GM21529 (cell line): ENCODE results near the gene EYA3.

Experiments
- ATAC-seq: cut with Tn5 transposase; IDR thresholded peaks from one replicate; pipeline ENCODE4 v1.9.1; 2021; ENCODE audit not compliant: unreplicated experiment

Gene EYA3

DNA sequence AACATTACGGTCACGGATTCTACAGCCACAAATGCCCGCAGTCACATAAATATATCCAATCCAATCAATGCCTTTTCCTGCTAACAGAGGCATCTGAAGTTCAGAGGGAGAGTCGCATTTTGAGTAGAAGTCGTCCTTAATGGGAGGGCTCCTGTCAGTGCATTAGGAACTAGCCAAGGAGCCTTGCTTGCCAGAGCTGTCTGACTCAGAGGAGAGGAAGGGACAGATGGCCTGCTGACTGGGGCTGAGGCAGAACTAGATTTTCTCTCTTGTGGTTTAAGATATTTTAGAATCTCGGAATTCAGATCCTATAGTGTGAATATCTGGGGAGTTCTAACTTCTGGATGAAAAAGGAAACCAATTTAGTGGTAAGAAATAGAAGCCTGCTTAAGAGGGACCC lies 118.0 kb downstream of the EYA3 start:
- no peak for ATAC-seq

DNA sequence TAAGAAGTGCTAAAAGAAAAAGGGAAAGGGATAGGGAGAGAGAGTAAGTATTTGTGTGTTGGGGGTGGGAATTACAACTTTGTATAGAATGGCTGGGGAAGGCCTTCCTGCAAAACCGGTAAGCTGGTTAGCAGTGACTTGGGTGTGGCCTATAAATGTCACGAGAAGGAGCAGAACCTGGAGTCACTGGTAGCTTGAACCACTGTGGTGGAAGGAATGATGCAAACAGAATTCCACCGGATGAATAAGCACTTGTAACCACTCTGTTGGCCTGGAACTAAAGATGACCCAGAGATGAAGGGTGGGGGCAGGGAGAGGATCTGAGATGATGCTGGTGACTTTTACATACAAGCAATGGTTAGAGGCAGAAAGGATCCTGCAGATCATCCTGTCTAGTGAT lies 119.7 kb downstream of the EYA3 start:
- ATAC-seq = no peak

DNA sequence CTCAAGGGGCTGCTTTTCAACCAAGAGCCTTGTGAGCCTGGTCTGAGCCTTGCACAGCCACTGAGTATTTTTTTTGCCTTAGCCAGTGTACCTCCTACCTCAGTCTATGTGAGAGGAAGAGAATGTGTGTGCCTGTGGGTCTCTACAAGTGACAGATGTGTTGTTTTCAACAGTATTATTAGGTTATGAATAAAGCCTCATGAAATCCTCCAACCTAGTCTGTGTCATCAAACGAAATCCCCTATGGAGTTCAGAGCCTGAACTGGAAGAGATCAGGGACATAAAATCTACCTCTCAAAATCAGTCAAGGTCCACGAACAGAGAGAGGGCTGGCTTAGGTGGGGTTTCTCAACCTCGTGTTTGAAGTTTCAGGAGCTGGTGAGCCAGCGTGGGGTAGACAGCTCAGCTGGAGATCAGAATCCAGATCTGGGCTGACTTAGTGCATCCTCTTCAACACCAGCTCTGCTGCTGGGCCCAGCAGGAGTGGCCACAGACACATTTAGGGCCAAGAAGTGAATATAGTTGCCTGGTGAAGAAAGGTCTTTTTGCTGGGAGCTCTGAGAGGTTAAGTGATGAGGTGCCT lies 120.4 kb downstream of the EYA3 start:
- no peak for ATAC-seq

DNA sequence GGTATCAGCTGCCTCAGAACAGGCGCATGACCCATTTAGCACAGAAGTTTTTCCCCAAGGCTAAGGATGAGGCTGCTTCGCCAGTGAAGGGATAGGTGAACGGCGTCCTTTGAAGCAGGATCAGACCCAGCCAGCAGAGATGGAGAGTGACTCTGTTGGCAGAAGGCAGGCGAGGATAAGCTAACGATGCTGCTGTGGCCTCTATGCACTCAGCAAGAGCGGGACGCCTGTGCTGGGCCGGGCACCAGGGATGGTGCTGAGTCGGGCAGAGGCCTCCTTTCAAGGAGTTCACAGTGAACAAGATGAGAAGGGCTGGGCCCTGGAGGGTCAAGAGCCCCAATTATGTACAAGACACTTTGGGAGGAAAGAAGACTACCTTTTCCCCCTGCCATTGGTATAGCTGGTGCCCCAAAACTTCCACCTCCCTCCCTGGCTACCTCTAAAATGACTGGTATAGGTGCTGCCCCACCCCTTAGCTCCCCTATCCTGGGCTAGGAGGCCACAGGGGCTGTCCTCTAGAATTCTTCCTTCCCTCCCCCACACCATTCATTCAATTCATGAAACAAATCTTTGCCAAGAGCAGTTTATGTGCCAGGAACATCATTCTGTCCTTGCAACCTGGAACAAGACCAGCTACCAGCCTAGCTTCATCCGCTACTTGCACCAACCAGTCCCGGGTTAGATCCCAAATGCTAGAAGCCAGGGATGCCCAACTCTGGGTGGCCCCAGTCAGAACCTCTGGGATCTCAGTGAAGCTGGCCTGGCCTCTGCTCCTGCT lies 121.1 kb downstream of the EYA3 start:
- ATAC-seq = no peak

DNA sequence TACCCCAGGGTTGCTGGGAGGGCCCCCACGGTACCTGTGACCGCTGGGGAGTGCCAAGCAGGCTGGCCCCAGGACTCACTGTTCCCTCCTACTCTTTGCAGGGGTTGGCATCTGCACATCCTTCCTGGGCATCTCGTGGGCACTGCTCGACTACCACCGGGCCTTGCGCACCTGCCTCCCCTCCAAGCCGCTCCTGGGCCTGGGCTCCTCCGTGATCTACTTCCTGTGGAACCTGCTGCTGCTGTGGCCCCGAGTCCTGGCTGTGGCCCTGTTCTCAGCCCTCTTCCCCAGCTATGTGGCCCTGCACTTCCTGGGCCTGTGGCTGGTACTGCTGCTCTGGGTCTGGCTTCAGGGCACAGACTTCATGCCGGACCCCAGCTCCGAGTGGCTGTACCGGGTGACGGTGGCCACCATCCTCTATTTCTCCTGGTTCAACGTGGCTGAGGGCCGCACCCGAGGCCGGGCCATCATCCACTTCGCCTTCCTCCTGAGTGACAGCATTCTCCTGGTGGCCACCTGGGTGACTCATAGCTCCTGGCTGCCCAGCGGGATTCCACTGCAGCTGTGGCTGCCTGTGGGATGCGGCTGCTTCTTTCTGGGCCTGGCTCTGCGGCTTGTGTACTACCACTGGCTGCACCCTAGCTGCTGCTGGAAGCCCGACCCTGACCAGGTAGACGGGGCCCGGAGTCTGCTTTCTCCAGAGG lies 121.9 kb downstream of the EYA3 start:
- no peak for ATAC-seq

DNA sequence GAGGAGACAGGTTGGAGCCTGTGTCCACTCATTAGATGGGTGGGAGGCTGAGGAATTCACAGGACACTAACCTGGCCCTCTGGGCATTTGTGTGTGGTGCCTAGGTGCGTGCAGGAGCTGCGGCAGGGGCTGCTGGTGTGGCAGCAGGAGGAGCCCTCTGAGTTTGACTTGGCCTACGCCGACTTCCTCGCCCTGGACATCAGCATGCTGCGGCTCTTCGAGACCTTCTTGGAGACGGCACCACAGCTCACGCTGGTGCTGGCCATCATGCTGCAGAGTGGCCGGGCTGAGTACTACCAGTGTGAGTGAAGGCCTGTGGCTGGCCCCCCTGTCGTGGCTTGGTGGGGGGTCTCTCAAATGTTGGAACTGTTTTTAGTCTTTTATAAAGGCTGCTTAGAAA lies 125.0 kb downstream of the EYA3 start:
- ATAC-seq = no peak

DNA sequence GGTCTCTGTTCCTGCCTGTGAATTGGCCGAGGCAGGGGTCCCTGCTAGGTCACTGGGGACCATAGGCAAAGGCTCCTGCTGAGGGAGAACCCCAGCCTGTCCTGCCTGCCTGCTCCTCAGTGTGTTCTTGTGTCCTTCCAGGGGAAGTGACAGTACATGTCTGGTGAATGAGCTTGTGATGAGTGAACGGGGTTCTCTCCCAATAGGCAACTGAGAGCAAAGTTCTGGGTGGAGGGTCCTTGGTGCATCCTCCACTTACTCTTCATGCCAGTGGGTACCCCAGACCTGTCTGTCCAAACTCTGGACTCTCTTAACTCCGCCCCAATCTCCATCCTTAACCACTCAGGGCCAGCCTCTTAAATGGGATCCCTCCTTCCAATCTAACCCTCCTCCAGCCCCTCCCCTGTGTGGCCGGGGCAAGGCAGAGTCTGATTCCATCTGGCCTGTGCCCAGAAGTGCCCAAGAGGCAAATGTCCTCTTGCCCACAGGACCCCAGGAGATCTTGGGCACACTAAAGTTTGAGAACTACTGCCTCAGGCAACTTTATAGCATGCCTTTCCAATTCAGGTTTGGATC lies 126.7 kb downstream of the EYA3 start:
- no peak for ATAC-seq

DNA sequence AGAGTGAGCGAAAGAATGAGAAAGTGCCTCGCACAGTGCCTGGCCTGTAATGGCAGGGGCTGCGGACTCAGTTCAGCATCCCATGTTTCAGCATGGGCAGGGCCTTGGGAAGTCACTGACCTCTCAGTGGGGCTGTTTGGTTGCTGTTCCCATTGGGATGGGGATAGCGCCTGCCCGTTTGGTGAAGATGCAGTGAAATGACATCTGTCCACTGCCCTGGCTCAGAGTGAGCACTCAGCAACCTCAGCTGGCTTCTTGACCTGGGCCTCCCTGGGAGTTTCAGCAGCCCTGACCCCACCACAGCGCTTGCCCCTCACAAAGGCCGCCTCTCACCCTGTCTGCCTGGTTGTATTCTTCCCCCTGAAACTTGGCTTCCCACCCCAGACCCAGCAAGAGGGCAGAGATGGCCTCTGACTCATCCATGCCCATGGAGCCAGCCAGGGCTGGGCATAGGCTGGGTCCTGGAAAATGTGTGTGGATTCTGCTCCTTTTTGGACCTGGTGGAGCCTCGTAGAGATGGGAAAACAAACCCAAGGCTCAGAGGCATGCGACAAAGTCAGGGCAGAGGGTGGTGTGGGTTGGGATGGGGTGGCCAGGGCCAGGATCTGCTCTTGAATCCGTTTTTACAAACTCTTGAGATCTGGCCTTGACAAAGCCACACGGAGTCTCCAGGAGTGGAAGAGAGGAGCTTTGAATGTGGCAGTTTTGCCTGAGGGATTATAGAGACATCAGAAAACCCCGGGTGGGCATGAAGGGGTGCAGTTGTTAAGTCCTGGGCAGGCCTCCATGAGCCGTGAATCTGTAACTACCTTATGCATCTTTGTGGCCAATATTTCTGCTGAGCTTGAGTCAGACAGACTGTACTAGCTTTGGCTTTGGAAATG lies 127.4 kb downstream of the EYA3 start:
- no peak for ATAC-seq

DNA sequence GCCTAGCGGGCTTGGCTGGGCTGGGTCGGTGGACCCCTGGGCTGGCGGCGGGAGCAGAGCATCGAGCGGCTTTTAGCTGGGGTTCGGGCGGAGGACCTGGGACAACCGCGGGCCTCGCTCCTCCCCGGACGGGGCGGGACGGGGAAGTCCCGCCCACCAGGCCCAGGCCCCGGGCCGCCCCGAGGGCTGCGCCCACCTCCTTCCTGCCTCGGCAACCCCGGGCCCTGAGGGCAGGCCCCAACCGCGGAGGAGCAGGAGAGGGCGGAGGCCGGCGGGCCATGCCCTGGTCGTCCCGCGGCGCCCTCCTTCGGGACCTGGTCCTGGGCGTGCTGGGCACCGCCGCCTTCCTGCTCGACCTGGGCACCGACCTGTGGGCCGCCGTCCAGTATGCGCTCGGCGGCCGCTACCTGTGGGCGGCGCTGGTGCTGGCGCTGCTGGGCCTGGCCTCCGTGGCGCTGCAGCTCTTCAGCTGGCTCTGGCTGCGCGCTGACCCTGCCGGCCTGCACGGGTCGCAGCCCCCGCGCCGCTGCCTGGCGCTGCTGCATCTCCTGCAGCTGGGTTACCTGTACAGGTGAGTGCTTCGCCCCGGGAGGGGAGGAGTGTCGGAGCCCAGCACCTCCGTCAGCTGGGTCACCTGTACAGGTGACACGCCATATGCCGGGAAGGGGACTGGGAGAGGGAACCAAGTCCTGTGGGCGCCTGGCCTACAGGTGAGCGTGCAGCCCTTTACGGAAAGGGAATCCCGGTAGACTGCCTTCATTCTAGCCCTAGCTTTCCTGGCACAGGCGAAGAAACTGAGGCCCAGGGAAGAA lies 128.4 kb downstream of the EYA3 start, which contains the start of gene XKR8:
TSS of gene XKR8 (plus strand) at position 182 of the 812 bp plus-strand sequence. CDS start at position 279, 97 bp downstream.
- peak; percentile 84 for ATAC-seq

DNA sequence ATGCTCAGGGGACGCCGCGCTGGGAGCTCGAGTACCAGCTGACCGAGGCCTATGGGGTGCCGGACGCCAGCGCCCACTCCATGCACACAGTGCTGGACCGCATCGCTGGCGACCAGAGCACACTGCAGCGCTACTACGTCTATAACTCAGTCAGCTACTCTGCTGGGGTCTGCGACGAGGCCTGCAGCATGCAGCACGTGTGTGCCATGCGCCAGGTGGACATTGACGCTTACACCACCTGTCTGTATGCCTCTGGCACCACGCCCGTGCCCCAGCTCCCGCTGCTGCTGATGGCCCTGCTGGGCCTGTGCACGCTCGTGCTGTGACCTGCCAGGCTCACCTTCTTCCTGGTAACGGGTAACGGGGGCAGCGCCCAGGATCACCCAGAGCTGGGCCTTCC lies 129.9 kb downstream of the EYA3 start:
- no peak for ATAC-seq

DNA sequence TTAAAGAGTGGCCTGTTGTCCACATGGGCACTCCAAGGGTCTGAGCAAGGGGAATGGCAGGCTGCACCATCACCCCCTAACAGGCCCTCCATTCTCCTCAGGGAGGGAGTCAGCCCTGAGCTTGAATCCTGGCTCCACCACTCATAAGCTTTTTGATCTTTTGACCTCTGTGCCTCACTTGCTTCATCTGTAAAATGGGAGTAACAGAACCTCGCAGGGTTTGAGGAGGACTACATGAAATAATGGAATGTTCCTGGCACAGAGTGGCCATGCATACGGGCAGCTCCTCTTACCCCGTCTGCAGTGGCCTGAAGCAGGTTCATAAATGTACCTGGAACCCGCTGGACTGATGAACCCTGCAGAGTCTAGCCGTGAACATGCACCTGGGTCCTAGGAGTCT lies 130.8 kb downstream of the EYA3 start:
- ATAC-seq = no peak

DNA sequence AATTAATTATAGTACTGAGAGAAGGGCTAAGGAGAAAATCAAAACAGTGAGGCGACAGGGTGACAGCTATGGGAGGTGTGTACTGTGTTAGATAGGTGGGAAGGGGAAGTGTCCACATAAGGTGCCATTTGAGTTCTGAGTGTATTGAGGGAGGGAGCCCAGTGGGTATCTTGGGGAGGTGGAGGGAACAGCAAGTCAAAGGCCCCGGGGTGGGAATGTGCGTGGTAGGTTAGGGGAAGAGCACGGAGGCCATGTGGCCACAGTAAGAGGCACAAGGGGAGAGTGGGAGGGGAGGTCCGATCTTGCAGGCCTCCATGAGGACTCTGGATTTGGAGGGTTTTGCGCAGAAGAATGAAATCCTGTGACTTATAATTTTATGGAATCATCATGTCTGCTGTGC lies 131.6 kb downstream of the EYA3 start:
- no peak for ATAC-seq

DNA sequence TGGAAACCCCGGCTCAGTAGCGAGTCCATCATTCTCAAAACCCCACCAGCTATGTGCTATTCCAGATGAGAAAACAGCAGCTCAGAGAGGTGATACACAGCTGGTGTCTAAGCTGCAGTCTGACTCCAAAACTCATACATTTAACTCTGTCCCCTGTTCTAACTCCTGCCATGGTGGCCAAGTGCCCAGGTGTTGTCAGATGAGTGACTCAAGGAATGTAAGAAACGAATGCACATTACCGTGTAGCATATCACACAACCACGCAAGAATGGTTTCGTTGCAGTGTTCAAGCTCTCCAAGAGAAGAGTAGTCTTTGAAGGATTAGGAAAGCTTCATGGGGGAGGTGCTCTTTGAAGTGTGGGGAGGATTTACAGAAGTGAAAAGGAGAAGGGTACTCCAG lies 133.3 kb downstream of the EYA3 start:
- no peak for ATAC-seq

DNA sequence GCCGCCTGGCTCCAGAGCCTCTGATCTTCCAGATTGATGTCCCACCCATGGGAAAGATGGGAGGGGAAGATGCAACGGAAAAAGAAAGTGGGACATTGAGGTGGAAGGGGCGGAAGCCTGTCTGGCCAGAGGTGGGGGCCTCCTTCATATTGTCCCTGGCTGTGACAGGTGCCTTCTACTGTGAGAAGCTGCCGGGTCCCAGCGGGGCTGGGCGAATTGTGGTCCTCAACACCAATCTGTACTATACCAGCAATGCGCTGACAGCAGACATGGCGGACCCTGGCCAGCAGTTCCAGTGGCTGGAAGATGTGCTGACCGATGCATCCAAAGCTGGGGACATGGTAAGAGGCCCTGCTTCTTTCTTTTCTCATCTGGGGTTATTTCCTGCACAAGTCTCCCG lies 134.2 kb downstream of the EYA3 start:
- ATAC-seq = no peak

DNA sequence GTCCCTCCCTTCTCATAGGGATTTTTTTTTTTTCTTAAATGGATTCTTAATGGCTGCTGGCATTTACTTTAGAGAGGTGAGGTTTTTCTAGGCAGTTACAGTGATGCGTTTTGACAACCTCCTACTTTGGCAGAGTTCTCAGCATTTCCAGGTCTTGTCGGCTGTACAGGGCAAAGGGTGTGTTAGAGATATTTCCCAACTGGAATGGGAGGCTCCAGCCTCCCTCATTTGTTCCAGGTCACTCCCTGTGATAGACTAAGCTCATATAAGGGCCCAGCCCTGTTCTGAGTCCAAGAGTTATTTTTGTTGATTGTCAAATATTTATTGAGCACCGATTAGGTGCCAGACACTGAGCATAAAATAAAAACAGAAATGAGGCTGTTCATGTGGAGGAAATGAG lies 136.3 kb downstream of the EYA3 start:
- no peak for ATAC-seq

DNA sequence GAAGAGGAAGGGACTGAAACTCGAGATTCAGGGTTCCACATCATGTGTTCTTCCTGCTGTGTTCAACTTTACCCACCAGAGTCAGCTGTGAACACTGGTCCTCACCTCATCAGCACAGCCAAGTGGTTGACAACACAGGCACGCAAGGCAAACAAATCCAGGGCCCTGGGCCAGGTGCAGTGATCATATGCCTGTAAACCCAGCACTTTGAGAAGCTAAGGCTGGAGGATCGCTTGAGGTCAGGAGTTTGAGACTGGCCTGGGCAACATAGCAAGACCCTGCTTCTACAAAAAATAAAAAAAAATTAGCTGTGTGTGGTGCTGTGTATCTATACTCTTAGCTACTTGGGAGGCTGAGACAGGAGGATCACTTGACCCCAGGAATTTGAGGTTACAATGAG lies 137.0 kb downstream of the EYA3 start:
- ATAC-seq = no peak

DNA sequence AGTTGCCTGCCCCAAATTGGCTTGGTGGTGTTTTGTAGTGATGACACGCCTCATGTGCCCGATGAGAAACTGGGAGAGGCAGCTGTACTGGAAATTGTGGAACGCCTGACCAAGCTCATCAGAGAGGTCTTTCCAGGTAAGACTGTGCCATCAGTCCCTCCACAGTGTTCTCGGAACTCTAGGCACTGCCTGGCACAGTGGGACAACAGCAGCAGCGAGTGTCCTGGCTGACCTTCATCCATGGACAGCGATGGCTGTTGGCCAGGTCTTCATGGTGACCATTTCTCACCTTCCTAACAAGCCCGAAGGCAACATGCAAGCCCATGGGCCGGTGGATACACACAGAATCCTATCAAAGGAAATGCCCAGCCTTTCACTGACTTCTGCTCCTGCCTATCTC lies 139.4 kb downstream of the EYA3 start:
- ATAC-seq = no peak

DNA sequence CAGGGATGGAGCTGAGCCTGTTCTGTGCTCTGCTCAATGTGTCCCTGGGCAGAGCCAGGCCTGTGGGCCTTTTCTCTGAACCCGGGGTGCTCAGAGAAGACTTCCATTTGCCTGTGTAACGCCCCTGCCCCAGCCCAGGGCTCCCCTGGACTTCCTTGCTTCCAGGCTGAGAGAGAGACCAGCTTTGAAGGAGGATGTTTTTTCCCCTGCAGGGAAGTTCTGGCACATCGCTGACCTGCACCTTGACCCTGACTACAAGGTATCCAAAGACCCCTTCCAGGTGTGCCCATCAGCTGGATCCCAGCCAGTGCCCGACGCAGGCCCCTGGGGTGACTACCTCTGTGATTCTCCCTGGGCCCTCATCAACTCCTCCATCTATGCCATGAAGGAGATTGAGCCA lies 143.4 kb downstream of the EYA3 start:
- no peak for ATAC-seq

DNA sequence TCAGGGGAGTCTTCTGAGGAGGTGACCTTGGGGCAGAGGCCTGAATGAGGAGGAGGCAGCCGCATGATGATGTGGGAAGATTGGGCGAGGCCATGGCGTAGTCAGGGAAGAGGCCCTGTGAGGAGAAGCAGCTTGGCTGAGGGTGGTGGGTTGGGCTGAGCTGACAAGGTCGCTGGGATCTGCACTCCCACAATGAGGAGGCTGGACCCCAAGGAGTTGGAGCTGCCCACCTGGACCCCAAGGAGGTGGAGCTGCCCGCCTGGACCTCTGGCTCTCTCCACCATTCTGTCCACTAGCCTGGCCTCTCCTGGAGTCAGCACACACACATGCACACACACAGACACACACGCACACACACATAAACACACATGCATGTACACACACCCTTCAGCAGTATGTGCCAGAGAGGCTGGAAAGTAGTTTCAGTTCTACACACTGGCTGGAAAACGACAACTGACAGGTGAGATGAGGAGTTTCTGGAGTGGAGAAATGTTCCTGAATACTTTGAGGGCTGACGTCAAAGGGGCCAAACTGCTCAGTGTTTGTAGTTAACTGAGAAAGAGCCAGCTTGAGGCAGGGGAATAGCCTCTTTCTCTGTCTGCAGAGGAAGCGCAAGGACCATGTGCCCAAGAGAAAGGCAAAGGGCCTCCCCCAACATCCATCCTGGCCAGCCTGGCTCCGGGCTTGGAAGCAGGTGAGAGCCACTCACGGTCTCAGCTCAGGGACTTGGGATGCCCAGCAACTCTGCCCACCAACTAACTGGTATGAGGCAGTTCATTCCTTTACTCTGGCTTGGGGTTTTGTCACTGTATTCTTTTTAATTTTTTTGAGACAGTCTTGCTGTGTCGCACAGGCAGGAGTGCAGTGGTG lies 146.5 kb downstream of the EYA3 start:
- ATAC-seq = no peak
